Suppressor macrophage (primary cell): ENCODE measurements around the gene MAP1LC3A.
A peak's percentile ranks its signal among the peaks of the same experiment; 100 is the strongest.

Experiments used
- DNase-seq, 4 experiments: peaks; one replicate each; pipeline ENCODE4 v3.0.0-alpha.2; 2020 to 2022

MAP1LC3A gene

GRCh38 chr20:34529742-34530141 lies 28.8 kb upstream of the MAP1LC3A start:
- no peak for DNase-seq

GRCh38 chr20:34530342-34530741 lies 28.2 kb upstream of the MAP1LC3A start:
- no peak for DNase-seq

GRCh38 chr20:34531608-34532265 lies 26.8 kb upstream of the MAP1LC3A start:
- DNase-seq: no peak

- DNase-seq: no peak
These were observed 26.2 kb upstream of the MAP1LC3A start for GRCh38 chr20:34532320-34532719.

- DNase-seq: no peak
These were observed 25.8 kb upstream of the MAP1LC3A start for GRCh38 chr20:34532756-34533155.

- no peak for DNase-seq
These were observed 23.9 kb upstream of the MAP1LC3A start for GRCh38 chr20:34534391-34535165.

- DNase-seq: no peak
These were observed 23.1 kb upstream of the MAP1LC3A start for GRCh38 chr20:34535301-34535840.

GRCh38 chr20:34535857-34536256 lies 22.7 kb upstream of the MAP1LC3A start:
- DNase-seq: no peak

- peak in 3 of 4 experiments; percentile 24 to 53 (median 29) for DNase-seq
These were observed 21.6 kb upstream of the MAP1LC3A start for GRCh38 chr20:34536798-34537394.

- no peak for DNase-seq
These were observed 20.9 kb upstream of the MAP1LC3A start for GRCh38 chr20:34537651-34538050.

- DNase-seq: peak; percentile 60 to 77 (median 72)
These were observed 19.8 kb upstream of the MAP1LC3A start for GRCh38 chr20:34538671-34539123.

- DNase-seq: no peak
These were observed 18.8 kb upstream of the MAP1LC3A start for GRCh38 chr20:34539756-34540155.

GRCh38 chr20:34540596-34541263 lies 17.8 kb upstream of the MAP1LC3A start:
- DNase-seq: no peak

- DNase-seq: no peak
These were observed 17.1 kb upstream of the MAP1LC3A start for GRCh38 chr20:34541264-34541901.

- DNase-seq: no peak
These were observed 16.6 kb upstream of the MAP1LC3A start for GRCh38 chr20:34541917-34542316.

GRCh38 chr20:34542439-34542838 lies 16.1 kb upstream of the MAP1LC3A start:
- DNase-seq: no peak

GRCh38 chr20:34543463-34544056 lies 15.0 kb upstream of the MAP1LC3A start:
- DNase-seq: no peak

GRCh38 chr20:34544109-34544796 lies 14.3 kb upstream of the MAP1LC3A start:
- DNase-seq: peak in 1 of 4 experiments; percentile 12

GRCh38 chr20:34546751-34547181 lies 11.8 kb upstream of the MAP1LC3A start:
- DNase-seq: no peak

GRCh38 chr20:34547844-34548613 lies 10.5 kb upstream of the MAP1LC3A start:
- no peak for DNase-seq
